H1 (cell line): ENCODE data around the gene BIN2. TPM values are rescaled to one million over a fixed set of nuclear protein-coding genes. Genes with fewer than 3 reads are reported as not detected.
A peak's percentile ranks its signal among the peaks of the same experiment; 100 is the strongest.

Experiments used
- CTCF ChIA-PET: fragments of 300-600 bp; sonication (Branson Sonifier 250); formaldehyde crosslinking; loops from one replicate; lab custom pipeline; 2021; ENCODE audit not compliant: partially characterized antibody; lab: Charles Lee
- POLR2A ChIA-PET: fragments of 300-600 bp; sonication (Branson Sonifier 250); formaldehyde crosslinking; loops from one replicate; lab custom pipeline; 2021; ENCODE audit warnings: inconsistent platforms; ENCODE audit not compliant: partially characterized antibody; lab: Charles Lee
- DNase-seq, 2 experiments: peaks; one replicate each; pipeline versions ENCODE4 v3.0.0 to v3.0.0-alpha.2; 2010 to 2022; ENCODE audit warnings: low spot score in 2 of 2, low read depth in 1 of 2, mixed read lengths in 1 of 2
- FAIRE-seq: peaks from 2 replicates; lab custom pipeline; 2011; peaks lifted over from hg19 to GRCh38; lab: Jason Lieb, UNC
- H2AFZ ChIP-seq: 2 replicates; pipeline ENCODE4 v1.8.1; 2012; ENCODE audit warnings: low read length, inconsistent platforms
- H2AK5ac ChIP-seq: 2 replicates; pipeline ENCODE4 v1.6.1; 2013; ENCODE audit warnings: low read depth, low read length
- H2BK120ac ChIP-seq: replicated peaks from 2 replicates; pipeline ENCODE3; 2013; ENCODE audit warnings: low read depth, low read length, inconsistent platforms
- H2BK12ac ChIP-seq: 2 replicates; pipeline ENCODE4 v1.6.1; 2013; ENCODE audit warnings: low read depth, low read length
- H2BK15ac ChIP-seq: 2 replicates; pipeline ENCODE4 v1.6.1; 2013; ENCODE audit warnings: low read length
- H2BK20ac ChIP-seq: 2 replicates; pipeline ENCODE4 v1.6.1; 2013; ENCODE audit warnings: low read length
- H2BK5ac ChIP-seq: 2 replicates; pipeline ENCODE4 v1.6.1; 2013; ENCODE audit warnings: low read depth, low read length
- H3K14ac ChIP-seq: 2 replicates; pipeline ENCODE4 v1.6.1; 2013; ENCODE audit warnings: inconsistent platforms; ENCODE audit not compliant: insufficient read length
- H3K18ac ChIP-seq: 2 replicates; pipeline ENCODE4 v1.6.1; 2013; ENCODE audit warnings: low read length; ENCODE audit errors: extremely low read depth
- H3K23ac ChIP-seq: 2 replicates; pipeline ENCODE4 v1.6.1; 2013; ENCODE audit warnings: inconsistent platforms; ENCODE audit not compliant: insufficient read length
- H3K23me2 ChIP-seq: 2 replicates; pipeline ENCODE4 v1.6.1; 2013; ENCODE audit warnings: low read depth, low read length
- H3K27ac ChIP-seq: 2 replicates; pipeline ENCODE4 v1.6.1; 2011; ENCODE audit warnings: low read depth, low read length, inconsistent platforms
- H3K27me3 ChIP-seq, 4 experiments: replicated peaks in 1 of 4; 1 replicate in 1 of 4; 2 replicates in 3 of 4; pipeline versions ENCODE4 v1.6.1 to v1.8.1; 2011 to 2013; ENCODE audit warnings: low read length in 3 of 4, mild to moderate bottlenecking in 3 of 4, inconsistent platforms in 2 of 4, mixed read lengths in 2 of 4, moderate library complexity in 1 of 4; ENCODE audit not compliant: control insufficient read depth in 3 of 4, insufficient read depth in 3 of 4; ENCODE audit errors: extremely low read depth in 1 of 4
- H3K36me3 ChIP-seq, 4 experiments: 2 replicates each; pipeline versions ENCODE4 v1.6.1 to v1.8.1; 2011 to 2013; ENCODE audit warnings: mild to moderate bottlenecking in 4 of 4, low read length in 3 of 4, moderate library complexity in 2 of 4, control low read depth in 1 of 4, inconsistent platforms in 1 of 4; ENCODE audit not compliant: insufficient read depth in 4 of 4, control insufficient read depth in 2 of 4
- H3K4ac ChIP-seq: replicated peaks from 2 replicates; pipeline ENCODE3; 2013; ENCODE audit warnings: low read length, low read depth, mixed read lengths, inconsistent platforms; ENCODE audit not compliant: insufficient read length
- H3K4me1 ChIP-seq, 4 experiments: replicated peaks in 1 of 4; 1 replicate in 1 of 4; 2 replicates in 3 of 4; pipeline versions ENCODE4 v1.6.1 to v1.8.1; 2011 to 2013; ENCODE audit warnings: low read length in 3 of 4, inconsistent platforms in 2 of 4, mixed read lengths in 1 of 4; ENCODE audit not compliant: insufficient read depth in 4 of 4, control insufficient read depth in 3 of 4
- H3K4me2 ChIP-seq, 2 experiments: 2 replicates each; pipeline versions ENCODE4 v1.6.1 to v1.8.1; 2011 to 2013; ENCODE audit warnings: low read depth in 2 of 2, low read length in 2 of 2, control low read depth in 1 of 2, inconsistent platforms in 1 of 2, mild to moderate bottlenecking in 1 of 2; ENCODE audit not compliant: insufficient read depth in 1 of 2
- H3K4me3 ChIP-seq, 4 experiments: fragments of 200-600, 300-600 bp in 1 of 4; sonication (generic), shearing (Covaris generic), sonication (Bioruptor Twin) in 1 of 4; 2 replicates each; pipeline versions ENCODE4 v1.5.1 to v1.8.1; 2011 to 2016; ENCODE audit warnings: low read length in 4 of 4, low read depth in 3 of 4, control low read depth in 2 of 4, inconsistent platforms in 2 of 4, mild to moderate bottlenecking in 2 of 4, mixed read lengths in 1 of 4, moderate library complexity in 1 of 4; ENCODE audit not compliant: insufficient read depth in 2 of 4; ENCODE audit errors: extremely low read depth in 1 of 4
- H3K56ac ChIP-seq: replicated peaks from 2 replicates; pipeline ENCODE3; 2013; ENCODE audit warnings: low read depth, mild to moderate bottlenecking, mixed read lengths, low read length, inconsistent platforms; ENCODE audit not compliant: insufficient read length
- H3K79me1 ChIP-seq: 2 replicates; pipeline ENCODE4 v1.6.1; 2013; ENCODE audit warnings: low read depth, low read length, control low read depth
- H3K79me2 ChIP-seq, 2 experiments: 2 replicates each; pipeline versions ENCODE4 v1.6.1 to v1.8.1; 2012 to 2013; ENCODE audit warnings: low read length in 2 of 2, mild to moderate bottlenecking in 2 of 2, inconsistent platforms in 1 of 2; ENCODE audit not compliant: insufficient read depth in 2 of 2, control insufficient read depth in 1 of 2
- H3K9ac ChIP-seq, 4 experiments: replicated peaks in 1 of 4; 1 replicate in 1 of 4; 2 replicates in 3 of 4; pipeline versions ENCODE4 v1.6.1 to v1.8.1; 2011 to 2013; ENCODE audit warnings: low read depth in 3 of 4, low read length in 3 of 4, control low read depth in 2 of 4, mild to moderate bottlenecking in 2 of 4, moderate library complexity in 2 of 4, inconsistent platforms in 1 of 4; ENCODE audit errors: extremely low read depth in 1 of 4
- H3K9me3 ChIP-seq, 2 experiments: 2 replicates each; pipeline versions ENCODE4 v1.6.1 to v1.8.1; 2012 to 2013; ENCODE audit warnings: mild to moderate bottlenecking in 2 of 2, moderate library complexity in 2 of 2, control low read depth in 1 of 2, inconsistent platforms in 1 of 2, low read depth in 1 of 2, low read length in 1 of 2, mixed read lengths in 1 of 2; ENCODE audit not compliant: insufficient read depth in 2 of 2
- H4K20me1 ChIP-seq, 2 experiments: replicated peaks in 1 of 2; 2 replicates each; pipeline versions ENCODE3 to v1.8.1; 2011 to 2013; ENCODE audit warnings: inconsistent platforms in 2 of 2, low read length in 2 of 2, mild to moderate bottlenecking in 1 of 2; ENCODE audit not compliant: insufficient read depth in 2 of 2, control insufficient read depth in 1 of 2
- H4K5ac ChIP-seq: 2 replicates; pipeline ENCODE4 v1.6.1; 2013; ENCODE audit warnings: low read length, low read depth, mixed read lengths, inconsistent platforms; ENCODE audit not compliant: insufficient read length
- H4K8ac ChIP-seq: 2 replicates; pipeline ENCODE4 v1.8.0; 2013; ENCODE audit warnings: mild to moderate bottlenecking, moderate library complexity, low read length, inconsistent platforms; ENCODE audit not compliant: insufficient read depth; ENCODE audit errors: extremely low read depth
- H4K91ac ChIP-seq: replicated peaks from 2 replicates; pipeline ENCODE3; 2013; ENCODE audit warnings: low read length, mixed read lengths, inconsistent platforms; ENCODE audit not compliant: insufficient read length
- KDM4A ChIP-seq: IDR thresholded peaks from one replicate; pipeline ENCODE4 v1.7.1; 2012; ENCODE audit warnings: low read depth, mild to moderate bottlenecking, moderate library complexity, low read length, inconsistent platforms; ENCODE audit not compliant: severe bottlenecking
- KDM5A ChIP-seq: fragments of 200-600 bp; IDR thresholded peaks from 2 replicates; pipeline ENCODE4 v1.7.1; 2012; ENCODE audit warnings: mild to moderate bottlenecking, low read length, inconsistent platforms, mixed read lengths
- NANOG ChIP-seq: IDR thresholded peaks from 2 replicates; pipeline ENCODE4 v1.6.1; 2011; ENCODE audit warnings: low read length, low read depth, mild to moderate bottlenecking, inconsistent platforms; ENCODE audit not compliant: insufficient read depth, poor library complexity, severe bottlenecking
- POLR2A ChIP-seq, 2 experiments: IDR thresholded peaks; 1 replicate in 1 of 2; 2 replicates in 1 of 2; pipeline ENCODE4 v1.6.1; 2011; ENCODE audit warnings: low read depth in 2 of 2, low read length in 2 of 2, mild to moderate bottlenecking in 2 of 2; ENCODE audit errors: control extremely low read depth in 1 of 2
- RBBP5 ChIP-seq: IDR thresholded peaks from 2 replicates; pipeline ENCODE4 v1.7.1; 2012; ENCODE audit warnings: low read depth, mild to moderate bottlenecking, inconsistent platforms, low read length, moderate library complexity, borderline replicate concordance
- RFX5 ChIP-seq: IDR thresholded peaks from 2 replicates; pipeline ENCODE4 v1.6.1; 2011; ENCODE audit warnings: low read depth, low read length, improper control_type of control experiment, borderline replicate concordance
- RXRA ChIP-seq: IDR thresholded peaks from 2 replicates; pipeline ENCODE4 v1.6.1; 2011; ENCODE audit warnings: low read depth, mild to moderate bottlenecking, low read length, moderate library complexity; ENCODE audit not compliant: insufficient read depth
- SIRT6 ChIP-seq: IDR thresholded peaks from one replicate; pipeline ENCODE4 v1.7.1; 2012; ENCODE audit warnings: low read length, inconsistent platforms
- SP1 ChIP-seq: IDR thresholded peaks from 2 replicates; pipeline ENCODE4 v1.6.1; 2011; ENCODE audit warnings: low read depth, low read length
- WGBS, 2 experiments: shearing (Covaris generic) in 1 of 2; methylation state at CpG; one replicate each; pipeline versions ENCODE4 v1.1.6 to v1.1.7; 2013 to 2015; ENCODE audit warnings: low lambda C conversion rate in 2 of 2, mixed read lengths in 2 of 2, inconsistent platforms in 1 of 2, low coverage in 1 of 2, missing lambda C conversion rate in 1 of 2; ENCODE audit not compliant: insufficient replicate concordance in 2 of 2, insufficient coverage in 1 of 2, insufficient read length in 1 of 2; ENCODE audit errors: extremely low coverage in 1 of 2, missing lambda C conversion rate in 1 of 2; 5-methylcytosine and 5-hydroxymethylcytosine counted together
- polyA plus RNA-seq, 7 experiments: library from polyadenylated mRNA; depleted of rRNA in 3 of 7; stranded (reverse) in 5 of 7; unstranded in 2 of 7; fragments of >200 nt in 5 of 7; fragments of 200-250 nt in 2 of 7; gene quantifications; 1 replicate in 5 of 7; 2 replicates in 1 of 7; 4 replicates in 1 of 7; pipeline versions ENCODE4 v1.2.1 to v1.2.3, GENCODE V29; 2011 to 2013; ENCODE audit warnings: missing spikeins in 2 of 7, mixed read lengths in 2 of 7
- total RNA-seq: library from RNA; stranded (reverse); fragmentation: NEBNext Ultra II Directional; extraction: Animal tissue kit (Norgen Biotek cat#: 25700); gene quantifications from 2 replicates; pipeline ENCODE4 v1.2.1, GENCODE V29; 2021
- TF ChIP-seq, protein P1 (sequence below): IDR thresholded peaks from 2 replicates; pipeline ENCODE4 v1.6.1; 2011; ENCODE audit warnings: low read depth, mild to moderate bottlenecking, low read length; ENCODE audit not compliant: insufficient read depth

BIN2 gene
- total and polyA plus RNA-seq, 2 of the 8 experiments (the other 6 are each of a cell fraction or from before 2014, with no cell fraction given): not detected

DNA sequence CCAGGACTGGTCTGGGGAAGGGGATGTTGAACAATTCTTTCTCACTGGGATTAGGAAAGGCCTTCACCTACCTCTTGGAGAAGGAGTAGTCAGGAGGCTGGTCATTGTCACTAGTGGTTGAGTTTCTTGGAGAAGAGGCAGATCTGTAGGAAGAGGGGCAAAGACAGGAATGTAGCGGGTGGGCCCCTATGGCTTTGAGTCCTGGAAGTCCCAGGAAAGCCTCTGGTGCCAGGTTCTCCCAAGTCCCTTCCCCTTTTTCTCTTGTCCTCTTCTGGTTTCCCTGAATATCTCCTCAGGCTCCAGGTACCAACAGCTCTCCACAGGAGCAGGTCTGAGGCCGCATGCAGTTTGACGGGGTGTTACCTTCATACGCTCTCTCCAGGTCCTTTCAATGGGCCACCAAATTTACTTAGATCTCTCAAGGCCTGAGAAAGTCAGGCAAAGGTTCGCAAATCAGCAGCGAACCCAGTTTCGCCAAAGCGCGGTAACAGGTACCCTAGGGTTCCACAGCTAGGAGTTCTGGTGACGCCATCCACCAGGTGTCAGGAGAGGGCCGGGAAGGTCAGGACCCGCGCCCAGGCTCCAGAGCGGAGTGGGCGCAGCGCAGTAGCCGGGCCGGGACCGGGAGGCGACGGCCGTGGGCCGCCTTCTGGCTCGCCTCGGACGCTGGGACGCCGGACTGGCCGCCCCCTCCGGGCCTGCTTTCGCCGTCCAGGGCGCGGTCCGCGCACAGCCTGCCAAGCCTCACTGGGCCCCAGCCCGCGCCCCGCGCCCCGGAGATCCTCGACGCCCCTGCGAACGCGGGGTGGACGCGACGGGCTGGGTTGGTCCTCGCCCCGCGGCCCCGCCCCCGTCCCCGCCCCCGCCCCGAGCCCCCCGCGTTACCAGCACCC, 54.6 kb downstream of the BIN2 start:
- Histone ChIP-seq H3K79me2 (no peaks in the 10 kb centered on the region), H3K23me2 (peaks cover 5% of the 10 kb centered on the region; the same call in 1 of the 2 replicates), H4K5ac (no peak overlapping the region), H3K14ac (no peak overlapping the region), H3K18ac (peak overlapping the region; percentile 78), H3K56ac (no peak overlapping the region), H3K79me1 (no peaks in the 10 kb centered on the region), H3K9me3 (no peaks in the 10 kb centered on the region), H3K4me1 (peaks cover 0 to 6% (median 2%) of the 10 kb centered on the region in 4 experiments; a peak in 5 of 7 replicates), H3K4me2 (peak overlapping the region; percentile 58 to 76), H3K9ac (peak overlapping the region in 2 of 4 experiments; percentile 54 to 69; a peak in 3 of 7 replicates), H3K36me3 (no peaks in the 10 kb centered on the region), H3K4ac (no peak overlapping the region), H2BK20ac (0 out of 2 replicates have a peak overlapping the region, but pooled peaks have one; percentile 32), H4K20me1 (no peaks in the 10 kb centered on the region), H3K23ac (no peak overlapping the region), H3K27ac (no peak overlapping the region), H4K91ac (no peak overlapping the region), H2BK5ac (peak overlapping the region; percentile 39; the same call in 1 of the 2 replicates), H2BK15ac (peak overlapping the region; percentile 72), H2AK5ac (no peak overlapping the region; the same call in 1 of the 2 replicates), H4K8ac (no peak overlapping the region), H2BK120ac (no peak overlapping the region), H2BK12ac (peak overlapping the region; percentile 88), H3K4me3 (peak overlapping the region; percentile 42 to 84 (median 62)), H3K27me3 (peaks cover 0 to 11% (median 8%) of the 10 kb centered on the region in 4 experiments; a peak in 6 of 7 replicates), H2AFZ (peak overlapping the region; percentile 72; the same call in 1 of the 2 replicates)
- ChIA-PET POLR2A (interaction anchor here (0.7 to 2.5 kb wide), 14 partner anchors 9 to 186 kb away, joined by 3 to 10 read pairs (median 4); partner anchors contain the start of genes CELA1, CSRNP2, DAZAP2 and GALNT6), CTCF (interaction anchor here (0.6 to 7.7 kb wide), 12 partner anchors 20 to 182 kb away, joined by 3 to 111 read pairs (median 4); no protein-coding TSS in a partner anchor)
- DNase-seq (peak; percentile 47 to 87), FAIRE-seq (no peak)
- 17% methylated on average over 28 of the region's 59 CpGs; no CpG with 5 or more reads in 1 of the 2 experiments for WGBS, 2 experiments
- TF ChIP-seq SIRT6: no peak
- no peak for TF ChIP-seq RXRA
- TF ChIP-seq RFX5: no peak
- TF ChIP-seq, protein P1, sequence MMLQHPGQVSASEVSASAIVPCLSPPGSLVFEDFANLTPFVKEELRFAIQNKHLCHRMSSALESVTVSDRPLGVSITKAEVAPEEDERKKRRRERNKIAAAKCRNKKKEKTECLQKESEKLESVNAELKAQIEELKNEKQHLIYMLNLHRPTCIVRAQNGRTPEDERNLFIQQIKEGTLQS: no peak
- peak; percentile 37; the same call in 1 of the 2 replicates for TF ChIP-seq RBBP5
- 0 out of 3 replicates have a peak, but pooled peaks of 1 of the 2 experiments have one; percentile 26 for TF ChIP-seq POLR2A (IDR thresholded peaks at IDR 0.05; ENCODE audit: control extremely low read depth in 1 of 2, low read depth in 2 of 2, low read length in 2 of 2)
- TF ChIP-seq NANOG: no peak
- peak; percentile 53 for TF ChIP-seq KDM4A
- TF ChIP-seq SP1: no peak
- TF ChIP-seq KDM5A: no peak
